Gastrocnemius medialis (tissue), 4 donors: Measurements from ENCODE around the gene ANTXR2. TPM values are rescaled to one million over a fixed set of nuclear protein-coding genes. Genes with fewer than 3 reads are reported as not detected.

ENCODE experiments used
- ATAC-seq, 2 donors: fragments of 150-250 bp; one replicate each; pipeline ENCODE4 v1.9.1; 2016
- DNase-seq, 2 donors: peaks; one replicate each; pipeline ENCODE4 v3.0.0-alpha.2; 2019
- H3K27ac ChIP-seq, 4 donors: fragments of 200-600 bp; sonication (generic); 1 replicate in 1 of 4; 2 replicates in 3 of 4; pipeline ENCODE4 v1.5.1; 2016 to 2018; ENCODE audit warnings: mild to moderate bottlenecking in 2 of 4, moderate library complexity in 1 of 4
- H3K27me3 ChIP-seq, 3 donors: fragments of 200-600 bp; sonication (generic) in 2 of 3; 1 replicate in 1 of 3; 2 replicates in 2 of 3; pipeline versions ENCODE4 v1.5.1 to v1.6.0; 2016 to 2019; ENCODE audit warnings: mild to moderate bottlenecking in 1 of 3, moderate library complexity in 1 of 3
- H3K36me3 ChIP-seq, 2 donors: fragments of 200-600 bp; sonication (generic) in 1 of 2; one replicate each; pipeline ENCODE4 v1.5.1; 2017 to 2018
- H3K4me1 ChIP-seq, 2 donors: fragments of 200-600 bp; sonication (generic) in 1 of 2; one replicate each; pipeline ENCODE4 v1.5.1; 2016 to 2017; ENCODE audit warnings: mild to moderate bottlenecking in 2 of 2
- H3K4me3 ChIP-seq, 4 donors: fragments of 200-600 bp; sonication (generic) in 3 of 4; 1 replicate in 1 of 4; 2 replicates in 3 of 4; pipeline ENCODE4 v1.5.1; 2016 to 2019; ENCODE audit warnings: mild to moderate bottlenecking in 2 of 4
- H3K9me3 ChIP-seq, 3 donors: fragments of 200-600 bp; sonication (generic) in 2 of 3; 1 replicate in 1 of 3; 2 replicates in 2 of 3; pipeline ENCODE4 v1.5.1; 2016 to 2019
- CTCF ChIP-seq, 5 experiments: fragments of 450-650 bp in 3 of 5; fragments of 200-600 bp in 2 of 5; sonication (generic) in 2 of 5; IDR thresholded peaks in 4 of 5; conservative IDR thresholded peaks in 1 of 5; 1 replicate in 4 of 5; 2 replicates in 1 of 5; pipeline ENCODE4 v1.5.1; 2016 to 2019; ENCODE audit warnings: antibody characterized with exemption in 5 of 5, mild to moderate bottlenecking in 3 of 5, moderate library complexity in 3 of 5
- POLR2A ChIP-seq, 2 donors: fragments of 450-650 bp; IDR thresholded peaks; one replicate each; pipeline ENCODE4 v1.6.1; 2017; ENCODE audit warnings: antibody characterized with exemption in 2 of 2, mild to moderate bottlenecking in 2 of 2, moderate library complexity in 2 of 2
- in situ Hi-C, 4 donors: fragments of 200-750 bp; cut with MboI; loops; one replicate each; pipeline versions ENCODE4 v1.15.0 to v1.8.0; 2017; ENCODE audit warnings: low sequenced_read_pairs in 4 of 4
- intact Hi-C: fragments of 100-400 bp; cut with DNase I; formaldehyde crosslinking; loops from one replicate; pipeline ENCODE4 v1.15.1; 2023; ENCODE audit warnings: low total_unique reads
- total RNA-seq, 4 donors: library from RNA; depleted of rRNA; stranded (reverse); fragments of >200 nt; gene quantifications; one replicate each; pipeline versions ENCODE4 v1.1.0 to v1.2.3, GENCODE V29; 2016

ANTXR2 gene
- total RNA-seq, 4 donors from 2014 or later, result 14.5 to 41.0 (median 23.1) TPM

DNA sequence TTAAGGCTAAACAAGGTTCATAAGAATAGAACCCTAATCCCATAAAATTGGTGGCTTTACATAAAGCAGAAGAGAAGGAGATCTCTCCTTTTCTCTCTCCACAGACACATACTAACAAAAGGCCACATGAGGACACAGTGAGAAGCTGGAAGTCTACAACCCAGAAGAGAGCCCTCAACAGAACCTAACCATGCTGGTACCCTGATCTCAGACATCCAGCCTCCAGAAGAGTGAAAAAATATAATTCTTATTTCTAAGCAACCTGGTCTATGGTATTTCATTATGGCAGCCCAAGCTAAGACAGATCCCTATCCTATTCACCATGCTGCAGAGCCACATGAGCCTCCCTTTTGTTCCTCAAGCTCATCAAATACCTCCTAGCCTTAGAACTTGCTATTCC, 195.5 kb downstream of the ANTXR2 start:
- Histone ChIP-seq H3K4me3 (no peak overlapping the region), H3K27ac (no peak overlapping the region), H3K4me1 (no peaks in the 10 kb centered on the region), H3K27me3 (no peaks in the 10 kb centered on the region), H3K36me3 (no peaks in the 10 kb centered on the region), H3K9me3 (no peaks in the 10 kb centered on the region)
- in situ Hi-C loops (no loop called here), intact Hi-C loops (no loop called here)
- no peak for TF ChIP-seq CTCF (IDR thresholded peaks at IDR 0.05 in 4 of 5, conservative IDR thresholded peaks at IDR 0.05 in 1 of 5)
- TF ChIP-seq POLR2A (IDR thresholded peaks at IDR 0.05), result no peak
- DNase-seq (no peak), ATAC-seq (no peak)

GRCh38 chr4:79875344-79875899, 197.6 kb downstream of the ANTXR2 start:
- no peak for TF ChIP-seq POLR2A (IDR thresholded peaks at IDR 0.05)
- TF ChIP-seq CTCF (IDR thresholded peaks at IDR 0.05 in 4 of 5, conservative IDR thresholded peaks at IDR 0.05 in 1 of 5), result no peak
- Histone ChIP-seq H3K4me3 (no peak overlapping the region), H3K9me3 (no peaks in the 10 kb centered on the region), H3K27ac (no peak overlapping the region), H3K27me3 (no peaks in the 10 kb centered on the region), H3K36me3 (no peaks in the 10 kb centered on the region), H3K4me1 (no peaks in the 10 kb centered on the region)
- intact Hi-C loops (no loop called here), in situ Hi-C loops (no loop called here)
- DNase-seq (no peak), ATAC-seq (no peak)

DNA sequence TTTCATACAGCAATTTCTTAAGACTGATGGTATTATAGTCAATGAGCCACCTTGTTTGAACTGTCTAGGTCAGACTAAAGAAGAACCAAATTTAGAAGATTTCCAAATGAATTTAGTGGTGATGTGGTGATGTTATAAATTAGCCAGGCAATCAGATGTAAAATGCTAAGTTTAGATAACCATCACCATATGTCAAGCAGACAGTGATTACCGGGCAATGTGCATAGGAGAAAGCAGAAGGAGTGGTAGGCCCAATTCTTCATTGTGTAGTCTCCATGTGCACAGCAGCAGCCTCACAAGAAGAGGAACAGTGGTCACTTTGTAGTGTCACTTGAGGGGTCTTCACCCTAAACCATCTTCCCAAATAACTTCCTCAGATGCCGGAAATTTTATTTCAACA, 198.8 kb downstream of the ANTXR2 start:
- Histone ChIP-seq H3K36me3 (no peaks in the 10 kb centered on the region), H3K4me3 (no peak overlapping the region), H3K27ac (no peak overlapping the region), H3K27me3 (no peaks in the 10 kb centered on the region), H3K4me1 (no peaks in the 10 kb centered on the region), H3K9me3 (no peaks in the 10 kb centered on the region)
- intact Hi-C loops (no loop called here), in situ Hi-C loops (no loop called here)
- ATAC-seq, result no peak
- no peak for DNase-seq
- TF ChIP-seq CTCF (IDR thresholded peaks at IDR 0.05 in 4 of 5, conservative IDR thresholded peaks at IDR 0.05 in 1 of 5), result no peak
- no peak for TF ChIP-seq POLR2A (IDR thresholded peaks at IDR 0.05)

- DNase-seq, result no peak
- no peak for TF ChIP-seq CTCF (IDR thresholded peaks at IDR 0.05 in 4 of 5, conservative IDR thresholded peaks at IDR 0.05 in 1 of 5)
- TF ChIP-seq POLR2A (IDR thresholded peaks at IDR 0.05), result no peak
- in situ Hi-C loops (no loop called here), intact Hi-C loops (no loop called here)
- H3K27me3 ChIP-seq, result no peaks in the 10 kb centered on the region
- ATAC-seq, result no peak
- H3K27ac ChIP-seq, result no peak overlapping the region
- no peaks in the 10 kb centered on the region for H3K4me1 ChIP-seq
- no peak overlapping the region for H3K4me3 ChIP-seq
- no peaks in the 10 kb centered on the region for H3K9me3 ChIP-seq
- no peaks in the 10 kb centered on the region for H3K36me3 ChIP-seq
Measured at GRCh38 chr4:79872738-79873137, 200.3 kb downstream of the ANTXR2 start.

- H3K4me3 ChIP-seq, result no peak overlapping the region
- H3K4me1 ChIP-seq, result no peaks in the 10 kb centered on the region
- no peaks in the 10 kb centered on the region for H3K27me3 ChIP-seq
- intact Hi-C loops (no loop called here), in situ Hi-C loops (no loop called here)
- no peak overlapping the region for H3K27ac ChIP-seq
- ATAC-seq, result no peak
- H3K36me3 ChIP-seq, result no peaks in the 10 kb centered on the region
- TF ChIP-seq POLR2A (IDR thresholded peaks at IDR 0.05) (no peak), CTCF (IDR thresholded peaks at IDR 0.05 in 4 of 5, conservative IDR thresholded peaks at IDR 0.05 in 1 of 5) (no peak)
- DNase-seq, result no peak
- no peaks in the 10 kb centered on the region for H3K9me3 ChIP-seq
Measured at GRCh38 chr4:79871961-79872360, 201.1 kb downstream of the ANTXR2 start.
